ENCODE data around the gene CTBP1. TPM values are rescaled to one million over a fixed set of nuclear protein-coding genes. Genes with fewer than 3 reads are reported as not detected.

CTBP1 gene
- total RNA-seq, 2 donors from 2014 or later, result 109 to 113 TPM

GRCh38 chr4:1174941-1175634 lies 73.8 kb downstream of the CTBP1 start:
- intact Hi-C loops (cut with DNase I), result loop anchor here in 1 of 2 donors (5.0 kb wide), 1 partner anchor 32 kb away; no protein-coding TSS in a partner anchor
- DNase-seq (ENCODE audit: low spot score), result peak; percentile 80

GRCh38 chr4:1172971-1173757 lies 75.8 kb downstream of the CTBP1 start:
- peak; percentile 86 for DNase-seq (ENCODE audit: low spot score)
- intact Hi-C loops (cut with DNase I), result loop anchor here in 1 of 2 donors (5.0 kb wide), 1 partner anchor 34 kb away; no protein-coding TSS in a partner anchor

GRCh38 chr4:1172228-1172851 lies 76.6 kb downstream of the CTBP1 start, which contains the start of gene SPON2:
SPON2 (minus strand) TSS chr4:1172583.
- DNase-seq (ENCODE audit: low spot score), result peak; percentile 84
- intact Hi-C loops (cut with DNase I), result loop anchor here in 1 of 2 donors (5.0 kb wide), 1 partner anchor 35 kb away; no protein-coding TSS in a partner anchor

GRCh38 chr4:1171311-1172227 lies 77.4 kb downstream of the CTBP1 start:
- peak; percentile 82 for DNase-seq (ENCODE audit: low spot score)
- intact Hi-C loops (cut with DNase I), result loop anchor here in 1 of 2 donors (5.0 kb wide), 1 partner anchor 36 kb away; no protein-coding TSS in a partner anchor

GRCh38 chr4:1170976-1171310 lies 78.0 kb downstream of the CTBP1 start:
- DNase-seq (ENCODE audit: low spot score), result peak; percentile 82
- intact Hi-C loops (cut with DNase I), result loop anchor here in 1 of 2 donors (5.0 kb wide), 1 partner anchor 36 kb away; no protein-coding TSS in a partner anchor

- intact Hi-C loops (cut with DNase I), result loop anchor here in 1 of 2 donors (5.0 kb wide), 1 partner anchor 37 kb away; no protein-coding TSS in a partner anchor
Observed at GRCh38 chr4:1170156-1170975, 78.6 kb downstream of the CTBP1 start.

GRCh38 chr4:1169691-1170096 lies 79.2 kb downstream of the CTBP1 start:
- no peak for DNase-seq (ENCODE audit: low spot score)

More at GRCh38 chr4:1170156-1170975, 78.6 kb downstream of the CTBP1 start:
- peak; percentile 75 for DNase-seq (ENCODE audit: low spot score)

GRCh38 chr4:1169171-1169671 lies 79.7 kb downstream of the CTBP1 start:
- intact Hi-C loops (cut with DNase I), result loop anchor here (2.0 to 10.0 kb wide), 4 partner anchors 72 to 92 kb away; partner anchors contain the start of gene CTBP1 (in 1 of the 2)
- DNase-seq (ENCODE audit: low spot score), result no peak

More at GRCh38 chr4:1169691-1170096, 79.2 kb downstream of the CTBP1 start:
- intact Hi-C loops (cut with DNase I), result loop anchor here (2.0 to 10.0 kb wide), 5 partner anchors 38 to 92 kb away; partner anchors contain the start of gene CTBP1 (in 1 of the 2)

- intact Hi-C loops (cut with DNase I), result loop anchor here (2.0 to 10.0 kb wide), 4 partner anchors 72 to 91 kb away; partner anchors contain the start of gene CTBP1 (in 1 of the 2)
- no peak for DNase-seq (ENCODE audit: low spot score)
Observed at GRCh38 chr4:1168191-1169101, 80.5 kb downstream of the CTBP1 start.

- DNase-seq (ENCODE audit: low spot score), result peak; percentile 93
- intact Hi-C loops (cut with DNase I), result loop anchor here (5.0 to 10.0 kb wide), 3 partner anchors 77 to 90 kb away; partner anchors contain the start of gene CTBP1 (in 1 of the 2)
Observed at GRCh38 chr4:1167244-1167949, 81.5 kb downstream of the CTBP1 start.

- no peak for DNase-seq (ENCODE audit: low spot score)
- intact Hi-C loops (cut with DNase I), result loop anchor here (5.0 to 10.0 kb wide), 3 partner anchors 78 to 89 kb away; partner anchors contain the start of gene CTBP1 (in 1 of the 2)
Observed at GRCh38 chr4:1166509-1167243, 82.3 kb downstream of the CTBP1 start.

GRCh38 chr4:1164956-1165545 lies 83.9 kb downstream of the CTBP1 start:
- DNase-seq (ENCODE audit: low spot score), result no peak
- intact Hi-C loops (cut with DNase I), result loop anchor here (5.0 to 10.0 kb wide), 3 partner anchors 80 to 88 kb away; partner anchors contain the start of gene CTBP1 (in 1 of the 2)

- DNase-seq (ENCODE audit: low spot score), result no peak
- intact Hi-C loops (cut with DNase I), result loop anchor here in 1 of 2 donors (10.0 kb wide), 1 partner anchor 80 kb away; the partner anchor contains the start of gene CTBP1
Observed at GRCh38 chr4:1164444-1164843, 84.5 kb downstream of the CTBP1 start.

GRCh38 chr4:1164040-1164439 lies 84.9 kb downstream of the CTBP1 start:
- DNase-seq (ENCODE audit: low spot score), result no peak
- intact Hi-C loops (cut with DNase I), result loop anchor here in 1 of 2 donors (10.0 kb wide), 1 partner anchor 81 kb away; the partner anchor contains the start of gene CTBP1

Measured in posterior vena cava (tissue), 2 donors.